ENCODE results near the gene TESK1. TPM values are rescaled to one million over a fixed set of nuclear protein-coding genes. Genes with fewer than 3 reads are reported as not detected.

The TESK1 gene
- polyA plus RNA-seq, 3 donors, result 2.9 to 38.3 (median 2.9) TPM

- Histone ChIP-seq H3K9me3 (replicated peaks in 1 of 2; ENCODE audit: control insufficient read depth in 1 of 2, insufficient read depth in 1 of 2, low read length in 2 of 2) (peaks cover 5 to 7% of the 10 kb centered on the region in 2 donors), H3K27me3 (ENCODE audit: control insufficient read depth in 2 of 2, insufficient read depth in 2 of 2, low read length in 2 of 2) (no peaks in the 10 kb centered on the region), H3K4me3 (replicated peaks in 1 of 3; ENCODE audit: low read depth in 2 of 3, low read length in 3 of 3) (no peak overlapping the region), H3K4me1 (ENCODE audit: control insufficient read depth in 1 of 2, insufficient read depth in 2 of 2, low read length in 2 of 2) (peaks cover 15 to 19% of the 10 kb centered on the region in 2 donors), H3K27ac (ENCODE audit: low read depth in 1 of 2, low read length in 2 of 2) (no peak overlapping the region), H4K20me1 (ENCODE audit: insufficient read depth, low read length) (no peaks in the 10 kb centered on the region), H3K4me2 (replicated peaks; ENCODE audit: extremely low read depth, low read length, poor library complexity, severe bottlenecking) (no peak overlapping the region), H3K9ac (ENCODE audit: insufficient read depth, low read length, poor library complexity, severe bottlenecking) (no peak overlapping the region), H3K79me2 (ENCODE audit: insufficient read depth, low read length) (no peaks in the 10 kb centered on the region), H2AFZ (ENCODE audit: insufficient read depth, low read depth, low read length, poor library complexity, severe bottlenecking) (no peak overlapping the region), H3K36me3 (replicated peaks in 1 of 2; ENCODE audit: control insufficient read depth in 1 of 2, insufficient read depth in 2 of 2, low read length in 2 of 2) (no peaks in the 10 kb centered on the region)
- peaks cover 2 to 13% (median 9%) of the 10 kb centered on the region in 7 donors for H3K9me3 Mint-ChIP-seq
- TF ChIP-seq CTCF (IDR thresholded peaks at IDR 0.05), result no peak
- intact Hi-C loops (cut with micrococcal nuclease), result no loop called here
- H3K4me1 Mint-ChIP-seq, result peaks cover 17% of the 10 kb centered on the region
- H3K27me3 Mint-ChIP-seq (ENCODE audit: low read depth in 3 of 3), result peaks cover 0 to 4% (median 2%) of the 10 kb centered on the region in 3 donors
- no peak overlapping the region for H3K27ac Mint-ChIP-seq
- 95% methylated on average over 8 of the region's 11 CpGs for WGBS (ENCODE audit: insufficient coverage)
- no peak overlapping the region for H3K4me3 Mint-ChIP-seq
- DNase-seq, result no peak
- no peaks in the 10 kb centered on the region for H3K36me3 Mint-ChIP-seq
These were observed 6.0 kb upstream of the TESK1 start for GRCh38 chr9:35598866-35599590.

GRCh38 chr9:35599763-35600604, 5.1 kb upstream of the TESK1 start:
- Mint-ChIP-seq H3K36me3 (no peaks in the 10 kb centered on the region), H3K4me1 (peaks cover 22% of the 10 kb centered on the region), H3K27me3 (ENCODE audit: low read depth in 3 of 3) (peaks cover 0 to 4% (median 0%) of the 10 kb centered on the region in 3 donors)

More at GRCh38 chr9:35599763-35600604, 5.1 kb upstream of the TESK1 start:
- peaks cover 0 to 3% (median under 1%) of the 10 kb centered on the region in 7 donors for H3K9me3 Mint-ChIP-seq
- Histone ChIP-seq H3K36me3 (replicated peaks in 1 of 2; ENCODE audit: control insufficient read depth in 1 of 2, insufficient read depth in 2 of 2, low read length in 2 of 2) (no peaks in the 10 kb centered on the region), H3K79me2 (ENCODE audit: insufficient read depth, low read length) (no peaks in the 10 kb centered on the region), H3K27me3 (ENCODE audit: control insufficient read depth in 2 of 2, insufficient read depth in 2 of 2, low read length in 2 of 2) (no peaks in the 10 kb centered on the region), H3K4me3 (replicated peaks in 1 of 3; ENCODE audit: low read depth in 2 of 3, low read length in 3 of 3) (no peak overlapping the region), H3K4me1 (ENCODE audit: control insufficient read depth in 1 of 2, insufficient read depth in 2 of 2, low read length in 2 of 2) (peaks cover 21 to 26% of the 10 kb centered on the region in 2 donors), H3K4me2 (replicated peaks; ENCODE audit: extremely low read depth, low read length, poor library complexity, severe bottlenecking) (peak overlapping the region; percentile 30), H3K9me3 (replicated peaks in 1 of 2; ENCODE audit: control insufficient read depth in 1 of 2, insufficient read depth in 1 of 2, low read length in 2 of 2) (no peaks in the 10 kb centered on the region), H3K27ac (ENCODE audit: low read depth in 1 of 2, low read length in 2 of 2) (no peak overlapping the region), H4K20me1 (ENCODE audit: insufficient read depth, low read length) (no peaks in the 10 kb centered on the region), H3K9ac (ENCODE audit: insufficient read depth, low read length, poor library complexity, severe bottlenecking) (no peak overlapping the region), H2AFZ (ENCODE audit: insufficient read depth, low read depth, low read length, poor library complexity, severe bottlenecking) (no peak overlapping the region)
- intact Hi-C loops (cut with micrococcal nuclease), result loop anchor here (5.0 to 10.0 kb wide), 4 partner anchors 57 to 215 kb away; partner anchors contain the start of genes CCDC107 (in 1 of the 2), CREB3 (in 1 of the 2), HINT2 (in 1 of the 2) and RMRP (in 1 of the 2)
- H3K4me3 Mint-ChIP-seq, result peak overlapping the region in 1 of 2 donors; percentile 9
- DNase-seq, result peak in 2 of 3 donors; percentile 14 to 29
- peak overlapping the region in 2 of 7 donors; percentile 41 to 68 for H3K27ac Mint-ChIP-seq
- WGBS (ENCODE audit: insufficient coverage), result 71% methylated on average over 8 of the region's 14 CpGs
- no peak for TF ChIP-seq CTCF (IDR thresholded peaks at IDR 0.05)
